K562 (cell line): ENCODE data around the gene FBXO48. TPM values are rescaled to one million over a fixed set of nuclear protein-coding genes. Genes with fewer than 3 reads are reported as not detected.

Source experiments
- ATAC-seq: fragments of 200-7000 bp; cut with Tn5 transposase; 3 replicates; pipeline ENCODE4 v1.9.1; 2020; ENCODE audit warnings: moderate library complexity
- BruUV-seq: library from RNA; stranded (reverse); fragments of 400-500 nt; replicated peaks from 2 replicates; lab custom pipeline; 2021; lab: Mats Ljungman, UMichigan
- CTCF ChIA-PET: fragments of 300-600 bp; formaldehyde crosslinking; extraction: SDS; loops from one replicate; lab custom pipeline; 2021; ENCODE audit warnings: low intra/inter-chr PET ratio; lab: Yijun Ruan, JAX
- POLR2A ChIA-PET: fragments of 300-600, 350-650 bp; sonication (Branson Sonifier 250); formaldehyde crosslinking; extraction: SDS; loops from one replicate; lab custom pipeline; 2021; ENCODE audit warnings: antibody characterized with exemption, inconsistent platforms; lab: Yijun Ruan, JAX
- DNase-seq, 4 experiments: peaks; one replicate each; pipeline versions ENCODE4 v3.0.0 to v3.0.0-alpha.2; 2011 to 2018; ENCODE audit warnings: low spot score in 3 of 4, mixed read lengths in 3 of 4; ENCODE audit errors: extremely low read depth in 1 of 4
- FAIRE-seq: peaks from 2 replicates; lab custom pipeline; 2011; peaks lifted over from hg19 to GRCh38; lab: Jason Lieb, UNC
- H2AFZ ChIP-seq: 2 replicates; pipeline ENCODE4 v1.6.0; 2011; ENCODE audit warnings: low read depth, low read length, control low read depth, inconsistent platforms
- H3K27ac ChIP-seq: fragments of 200-600 bp; 3 replicates; pipeline ENCODE4 v1.8.0; 2011; ENCODE audit warnings: low read depth, mild to moderate bottlenecking, control low read depth, inconsistent platforms, low read length, moderate library complexity, mixed read lengths; ENCODE audit errors: extremely low read depth
- H3K27me3 ChIP-seq, 2 experiments: fragments of 300-600 bp in 1 of 2; 2 replicates in 1 of 2; 3 replicates in 1 of 2; pipeline versions ENCODE4 v1.6.0 to v1.8.0; 2011; ENCODE audit warnings: inconsistent platforms in 2 of 2, low read length in 2 of 2, mild to moderate bottlenecking in 1 of 2, mixed read lengths in 1 of 2, moderate library complexity in 1 of 2; ENCODE audit not compliant: control insufficient read depth in 2 of 2, insufficient read depth in 2 of 2
- H3K36me3 ChIP-seq: fragments of 300-600 bp; 3 replicates; pipeline ENCODE4 v1.8.0; 2011; ENCODE audit warnings: mild to moderate bottlenecking, low read length, inconsistent platforms; ENCODE audit not compliant: control insufficient read depth, insufficient read depth
- H3K4me1 ChIP-seq, 2 experiments: fragments of 200-600 bp in 1 of 2; replicated peaks in 1 of 2; 2 replicates in 1 of 2; 3 replicates in 1 of 2; pipeline versions ENCODE4 v1.5.1 to v1.8.0; 2011; ENCODE audit warnings: inconsistent platforms in 2 of 2, low read length in 2 of 2, mild to moderate bottlenecking in 1 of 2, mixed read lengths in 1 of 2, moderate library complexity in 1 of 2; ENCODE audit not compliant: control insufficient read depth in 2 of 2, insufficient read depth in 2 of 2
- H3K4me2 ChIP-seq: 2 replicates; pipeline ENCODE4 v1.6.1; 2011; ENCODE audit warnings: low read length, control low read depth, inconsistent platforms, mixed read lengths; ENCODE audit not compliant: insufficient read depth
- H3K4me3 ChIP-seq: fragments of 200-600 bp; sonication (generic), shearing (Covaris generic); 2 replicates; pipeline ENCODE4 v1.5.1; 2016; ENCODE audit warnings: control low read depth, inconsistent platforms
- H3K79me2 ChIP-seq: fragments of 200-600 bp; 3 replicates; pipeline ENCODE4 v1.8.0; 2011; ENCODE audit warnings: low read length, inconsistent platforms; ENCODE audit not compliant: control insufficient read depth, insufficient read depth
- H3K9ac ChIP-seq, 2 experiments: 2 replicates each; pipeline versions ENCODE4 v1.6.0 to v1.6.1; 2011; ENCODE audit warnings: low read depth in 2 of 2, low read length in 2 of 2, control low read depth in 1 of 2, inconsistent platforms in 1 of 2, mild to moderate bottlenecking in 1 of 2, mixed read lengths in 1 of 2; ENCODE audit not compliant: insufficient read depth in 1 of 2
- H3K9me1 ChIP-seq: one replicate; pipeline ENCODE4 v1.6.0; 2011; ENCODE audit warnings: inconsistent platforms, mild to moderate bottlenecking, low read length, moderate library complexity; ENCODE audit not compliant: control insufficient read depth, insufficient read depth
- H3K9me3 ChIP-seq: replicated peaks from 2 replicates; pipeline ENCODE4 v1.5.1; 2011; ENCODE audit warnings: low read depth, low read length, inconsistent platforms; ENCODE audit not compliant: control insufficient read depth, insufficient read depth
- H4K20me1 ChIP-seq: replicated peaks from 2 replicates; pipeline ENCODE4 v1.6.1; 2011; ENCODE audit warnings: low read length, inconsistent platforms, mixed read lengths; ENCODE audit not compliant: control insufficient read depth, insufficient read depth
- BDP1 ChIP-seq: IDR thresholded peaks from 3 replicates; pipeline ENCODE4 v1.6.1; 2011; ENCODE audit not compliant: insufficient read length, insufficient read depth
- HNRNPL ChIP-seq: fragments of 200-400 bp; formaldehyde crosslinking; IDR thresholded peaks from 2 replicates; pipeline ENCODE4 v1.6.1; 2017; ENCODE audit warnings: low read depth, mild to moderate bottlenecking, low read length
- L3MBTL2 ChIP-seq: fragments of 450-650 bp; IDR thresholded peaks from 2 replicates; pipeline ENCODE4 v1.6.1; 2016; ENCODE audit warnings: mild to moderate bottlenecking, moderate library complexity
- LEF1 ChIP-seq: fragments of 450-650 bp; IDR thresholded peaks from 2 replicates; pipeline ENCODE4 v1.6.1; 2016; ENCODE audit warnings: mild to moderate bottlenecking
- MEF2D ChIP-seq: conservative IDR thresholded peaks from 2 replicates; pipeline ENCODE4 v1.6.1; 2016; ENCODE audit warnings: low read depth, missing genetic modification characterization, missing compliant biosample characterization
- MTA2 ChIP-seq: fragments of 450-650 bp; IDR thresholded peaks from 2 replicates; pipeline ENCODE4 v1.6.1; 2016; ENCODE audit warnings: low read depth
- MXD1 ChIP-seq: fragments of 250-450 bp; sonication (Bioruptor Pico); IDR thresholded peaks from 2 replicates; pipeline ENCODE4 v1.8.0; 2021; ENCODE audit warnings: borderline replicate concordance, mild to moderate bottlenecking, moderate library complexity; ENCODE audit not compliant: poor library complexity, severe bottlenecking
- NFIC ChIP-seq: fragments of 450-650 bp; IDR thresholded peaks from 2 replicates; pipeline ENCODE4 v1.6.1; 2017; ENCODE audit warnings: mild to moderate bottlenecking, inconsistent platforms
- TRIM24 ChIP-seq, 2 experiments: fragments of 450-650 bp; IDR thresholded peaks; 2 replicates each; pipeline ENCODE4 v1.6.1; 2016
- XRCC4 ChIP-seq: IDR thresholded peaks from one replicate; pipeline ENCODE4 v1.6.1; 2011; ENCODE audit not compliant: insufficient read depth, insufficient read length; ENCODE audit errors: extremely low read depth
- YY1 ChIP-seq, 3 experiments: IDR thresholded peaks; 2 replicates each; pipeline ENCODE4 v1.6.1; 2011; ENCODE audit warnings: low read length in 2 of 3, mild to moderate bottlenecking in 2 of 3, moderate library complexity in 2 of 3, borderline replicate concordance in 1 of 3, control low read depth in 1 of 3, low read depth in 1 of 3; ENCODE audit not compliant: insufficient read depth in 3 of 3, insufficient replicate concordance in 2 of 3, control insufficient read depth in 1 of 3, insufficient read length in 1 of 3; ENCODE audit errors: extremely low read depth in 1 of 3
- ZNF24 ChIP-seq: fragments of 450-650 bp; IDR thresholded peaks from 2 replicates; pipeline ENCODE4 v1.6.1; 2016
- WGBS: fragments of 100-300 bp; shearing (Covaris generic); methylation state at CpG from one replicate; pipeline ENCODE4 v1.1.6; 2016; ENCODE audit warnings: low coverage, mixed read lengths; ENCODE audit not compliant: insufficient coverage; ENCODE audit errors: missing lambda C conversion rate; 5-methylcytosine and 5-hydroxymethylcytosine counted together
- in situ Hi-C: fragments of 300-500 bp; cut with MboI; formaldehyde crosslinking; loops from 4 replicates; pipeline ENCODE4 v1.15.0; 2018; ENCODE audit warnings: inconsistent platforms, mixed read lengths
- intact Hi-C: fragments of 100-400 bp; cut with micrococcal nuclease; formaldehyde crosslinking; loops from 2 replicates; pipeline ENCODE4 v1.14.2; 2022
- polyA plus RNA-seq, 8 experiments: library from polyadenylated mRNA; depleted of rRNA in 4 of 8; stranded (reverse) in 5 of 8; unstranded in 3 of 8; fragments of >200 nt; fragmentation: Nextera tagmentation in 2 of 8; fragmentation: Illumina TruSeq in 1 of 8; extraction: Ambion mirVana in 2 of 8; extraction: Trizol in 1 of 8; gene quantifications; 2 replicates each; pipeline versions ENCODE4 v1.2.1 to v1.2.3, GENCODE V29; 2011 to 2014; ENCODE audit warnings: inconsistent platforms in 1 of 8, missing spikeins in 1 of 8
- total RNA-seq, 7 experiments: library from RNA; depleted of rRNA in 6 of 7; stranded (reverse); fragments of >200 nt in 6 of 7; fragmentation: Illumina TruSeq in 2 of 7; extraction: Trizol in 2 of 7; gene quantifications; 2 replicates each; pipeline versions ENCODE4 v1.2.1 to v1.2.3, GENCODE V29; 2011 to 2021; ENCODE audit warnings: low replicate concordance in 1 of 7
- TF ChIP-seq, protein P1 (sequence below): sonication (generic); formaldehyde crosslinking; IDR thresholded peaks from 2 replicates; pipeline ENCODE4 v1.8.0; 2022; ENCODE audit warnings: missing genetic modification reagents, mild to moderate bottlenecking, borderline replicate concordance
- TF ChIP-seq, protein P2 (sequence below): fragments of 450-650 bp; IDR thresholded peaks from one replicate; pipeline ENCODE4 v1.6.1; 2018; ENCODE audit warnings: mild to moderate bottlenecking, moderate library complexity; ENCODE audit not compliant: partially characterized antibody

FBXO48 gene
- total and polyA plus RNA-seq, 9 of the 15 experiments (the other 6 are each of a cell fraction or from before 2014, with no cell fraction given), result 0.36 to 1.8 (median 0.73) TPM

GRCh38 chr2:68453761-68454360 lies 13.2 kb downstream of the FBXO48 start:
- ATAC-seq (peak; percentile 68), FAIRE-seq (peak; percentile 78), DNase-seq (no peak)
- Histone ChIP-seq H3K9me3 (peaks cover 3% of the 10 kb centered on the region), H3K4me3 (no peak overlapping the region), H4K20me1 (no peaks in the 10 kb centered on the region), H3K27me3 (no peaks in the 10 kb centered on the region), H3K4me1 (peaks cover 0 to 7% of the 10 kb centered on the region in 2 experiments; a peak in 2 of 5 replicates), H3K9ac (no peak overlapping the region), H3K9me1 (no peaks in the 10 kb centered on the region), H3K79me2 (no peaks in the 10 kb centered on the region), H3K27ac (no peak overlapping the region), H3K36me3 (no peaks in the 10 kb centered on the region), H3K4me2 (no peak overlapping the region), H2AFZ (peak overlapping the region; percentile 47)
- intact Hi-C loops (no loop called here), in situ Hi-C loops (no loop called here)
- WGBS, result 35% methylated on average over 2 of the region's 2 CpGs
- BruUV-seq, result no TSS peak
- ChIA-PET CTCF (no interaction called here), POLR2A (interaction anchor here (0.6 to 2.0 kb wide), 4 partner anchors 9 to 164 kb away, joined by 3 to 6 read pairs (median 4); no protein-coding TSS in a partner anchor)
- TF ChIP-seq ZNF24 (peak; percentile 65), TRIM24 (IDR thresholded peaks at IDR 0.05) (peak; percentile 73 to 81), YY1 (IDR thresholded peaks at IDR 0.05; ENCODE audit: borderline replicate concordance in 1 of 3, control insufficient read depth in 1 of 3, extremely low read depth in 1 of 3, insufficient read depth in 3 of 3, insufficient read length in 1 of 3, insufficient replicate concordance in 2 of 3, low read depth in 1 of 3, low read length in 2 of 3) (no peak), HNRNPL (no peak), MTA2 (no peak), BDP1 (no peak), MEF2D (tag) (no peak), NFIC (no peak), LEF1 (0 out of 2 replicates have a peak, but pooled peaks have one; percentile 25), L3MBTL2 (no peak), XRCC4 (no peak), MXD1 (CRISPR knock-in tag) (no peak)
- TF ChIP-seq, protein P1, sequence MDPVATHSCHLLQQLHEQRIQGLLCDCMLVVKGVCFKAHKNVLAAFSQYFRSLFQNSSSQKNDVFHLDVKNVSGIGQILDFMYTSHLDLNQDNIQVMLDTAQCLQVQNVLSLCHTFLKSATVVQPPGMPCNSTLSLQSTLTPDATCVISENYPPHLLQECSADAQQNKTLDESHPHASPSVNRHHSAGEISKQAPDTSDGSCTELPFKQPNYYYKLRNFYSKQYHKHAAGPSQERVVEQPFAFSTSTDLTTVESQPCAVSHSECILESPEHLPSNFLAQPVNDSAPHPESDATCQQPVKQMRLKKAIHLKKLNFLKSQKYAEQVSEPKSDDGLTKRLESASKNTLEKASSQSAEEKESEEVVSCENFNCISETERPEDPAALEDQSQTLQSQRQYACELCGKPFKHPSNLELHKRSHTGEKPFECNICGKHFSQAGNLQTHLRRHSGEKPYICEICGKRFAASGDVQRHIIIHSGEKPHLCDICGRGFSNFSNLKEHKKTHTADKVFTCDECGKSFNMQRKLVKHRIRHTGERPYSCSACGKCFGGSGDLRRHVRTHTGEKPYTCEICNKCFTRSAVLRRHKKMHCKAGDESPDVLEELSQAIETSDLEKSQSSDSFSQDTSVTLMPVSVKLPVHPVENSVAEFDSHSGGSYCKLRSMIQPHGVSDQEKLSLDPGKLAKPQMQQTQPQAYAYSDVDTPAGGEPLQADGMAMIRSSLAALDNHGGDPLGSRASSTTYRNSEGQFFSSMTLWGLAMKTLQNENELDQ (CRISPR knock-in tag), result no peak
- TF ChIP-seq, protein P2, sequence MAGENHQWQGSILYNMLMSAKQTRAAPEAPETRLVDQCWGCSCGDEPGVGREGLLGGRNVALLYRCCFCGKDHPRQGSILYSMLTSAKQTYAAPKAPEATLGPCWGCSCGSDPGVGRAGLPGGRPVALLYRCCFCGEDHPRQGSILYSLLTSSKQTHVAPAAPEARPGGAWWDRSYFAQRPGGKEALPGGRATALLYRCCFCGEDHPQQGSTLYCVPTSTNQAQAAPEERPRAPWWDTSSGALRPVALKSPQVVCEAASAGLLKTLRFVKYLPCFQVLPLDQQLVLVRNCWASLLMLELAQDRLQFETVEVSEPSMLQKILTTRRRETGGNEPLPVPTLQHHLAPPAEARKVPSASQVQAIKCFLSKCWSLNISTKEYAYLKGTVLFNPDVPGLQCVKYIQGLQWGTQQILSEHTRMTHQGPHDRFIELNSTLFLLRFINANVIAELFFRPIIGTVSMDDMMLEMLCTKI, result no peak
